ENCODE measurements around the gene LOXHD1.

Gene LOXHD1

GRCh38 chr18:46657115-46657955 lies at the start of gene LOXHD1:
Gene LOXHD1 (minus strand): TSS chr18:46657220. CDS start chr18:46657033, 187 bp downstream.
- no peak for DNase-seq

- DNase-seq: peak; percentile 73
Measured at GRCh38 chr18:46705521-46705920, 48.5 kb upstream of the LOXHD1 start.

GRCh38 chr18:46704816-46705215 lies 47.8 kb upstream of the LOXHD1 start:
- no peak for DNase-seq

GRCh38 chr18:46704189-46704588 lies 47.2 kb upstream of the LOXHD1 start:
- DNase-seq: no peak

- no peak for DNase-seq
Measured at GRCh38 chr18:46702471-46702870, 45.5 kb upstream of the LOXHD1 start.

- no peak for DNase-seq
Measured at GRCh38 chr18:46700066-46700824, 43.2 kb upstream of the LOXHD1 start.

GRCh38 chr18:46696702-46697101 lies 39.7 kb upstream of the LOXHD1 start:
- DNase-seq: no peak

GRCh38 chr18:46696268-46696667 lies 39.2 kb upstream of the LOXHD1 start:
- DNase-seq: no peak

- no peak for DNase-seq
Measured at GRCh38 chr18:46693996-46694395, 37.0 kb upstream of the LOXHD1 start.

GRCh38 chr18:46688853-46689525 lies 32.0 kb upstream of the LOXHD1 start:
- no peak for DNase-seq

GRCh38 chr18:46686186-46686585 lies 29.2 kb upstream of the LOXHD1 start:
- DNase-seq: no peak

GRCh38 chr18:46683252-46683651 lies 26.2 kb upstream of the LOXHD1 start:
- DNase-seq: no peak

- DNase-seq: no peak
Measured at GRCh38 chr18:46680784-46681695, 24.0 kb upstream of the LOXHD1 start.

GRCh38 chr18:46679846-46680598 lies 23.0 kb upstream of the LOXHD1 start:
- no peak for DNase-seq

- no peak for DNase-seq
Measured at GRCh38 chr18:46678785-46679399, 21.9 kb upstream of the LOXHD1 start.

GRCh38 chr18:46678041-46678440 lies 21.0 kb upstream of the LOXHD1 start:
- DNase-seq: no peak

- no peak for DNase-seq
Measured at GRCh38 chr18:46677611-46678010, 20.6 kb upstream of the LOXHD1 start.

GRCh38 chr18:46676182-46676835 lies 19.3 kb upstream of the LOXHD1 start:
- no peak for DNase-seq

GRCh38 chr18:46675112-46675511 lies 18.1 kb upstream of the LOXHD1 start:
- no peak for DNase-seq

Measured in islet precursor cell (in vitro differentiated cells).